Measurements from ENCODE around the gene OR6S1. TPM values are rescaled to one million over a fixed set of nuclear protein-coding genes. Genes with fewer than 3 reads are reported as not detected.

The OR6S1 gene
- total and polyA plus RNA-seq, 8 donors = not detected

- TF ChIP-seq, protein P1, sequence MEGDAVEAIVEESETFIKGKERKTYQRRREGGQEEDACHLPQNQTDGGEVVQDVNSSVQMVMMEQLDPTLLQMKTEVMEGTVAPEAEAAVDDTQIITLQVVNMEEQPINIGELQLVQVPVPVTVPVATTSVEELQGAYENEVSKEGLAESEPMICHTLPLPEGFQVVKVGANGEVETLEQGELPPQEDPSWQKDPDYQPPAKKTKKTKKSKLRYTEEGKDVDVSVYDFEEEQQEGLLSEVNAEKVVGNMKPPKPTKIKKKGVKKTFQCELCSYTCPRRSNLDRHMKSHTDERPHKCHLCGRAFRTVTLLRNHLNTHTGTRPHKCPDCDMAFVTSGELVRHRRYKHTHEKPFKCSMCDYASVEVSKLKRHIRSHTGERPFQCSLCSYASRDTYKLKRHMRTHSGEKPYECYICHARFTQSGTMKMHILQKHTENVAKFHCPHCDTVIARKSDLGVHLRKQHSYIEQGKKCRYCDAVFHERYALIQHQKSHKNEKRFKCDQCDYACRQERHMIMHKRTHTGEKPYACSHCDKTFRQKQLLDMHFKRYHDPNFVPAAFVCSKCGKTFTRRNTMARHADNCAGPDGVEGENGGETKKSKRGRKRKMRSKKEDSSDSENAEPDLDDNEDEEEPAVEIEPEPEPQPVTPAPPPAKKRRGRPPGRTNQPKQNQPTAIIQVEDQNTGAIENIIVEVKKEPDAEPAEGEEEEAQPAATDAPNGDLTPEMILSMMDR (IDR thresholded peaks at IDR 0.05) = no peak
- Histone ChIP-seq H3K27me3 (peaks cover 0 to 17% of the 10 kb centered on the region in 2 donors), H3K36me3 (no peaks in the 10 kb centered on the region), H3K27ac (no peak overlapping the region), H3K4me1 (peaks cover 0 to 37% of the 10 kb centered on the region in 2 donors), H3K9me3 (no peaks in the 10 kb centered on the region), H3K4me3 (no peak overlapping the region)
- intact Hi-C loops (cut with DNase I) = no loop called here
- no peak for ATAC-seq
- no peak for DNase-seq
Measured at GRCh38 chr14:20618271-20618749, 23.2 kb downstream of the OR6S1 start.

- H3K9me3 ChIP-seq = no peaks in the 10 kb centered on the region
- H3K36me3 ChIP-seq = no peaks in the 10 kb centered on the region
- intact Hi-C loops (cut with DNase I) = no loop called here
- no peak overlapping the region for H3K4me3 ChIP-seq
- ATAC-seq = no peak
- no peak overlapping the region for H3K27ac ChIP-seq
- TF ChIP-seq, protein P1 (IDR thresholded peaks at IDR 0.05) = no peak
- peaks cover 0 to 37% of the 10 kb centered on the region in 2 donors for H3K4me1 ChIP-seq
- DNase-seq = no peak
- H3K27me3 ChIP-seq = peaks cover 0 to 8% of the 10 kb centered on the region in 2 donors
Measured at GRCh38 chr14:20617138-20618003, 24.1 kb downstream of the OR6S1 start.

- H3K36me3 ChIP-seq = no peaks in the 10 kb centered on the region
- TF ChIP-seq, protein P1 (IDR thresholded peaks at IDR 0.05) = no peak
- H3K27ac ChIP-seq = no peak overlapping the region
- DNase-seq = no peak
- peaks cover 0 to 41% of the 10 kb centered on the region in 2 donors for H3K4me1 ChIP-seq
- no peak for ATAC-seq
- no peaks in the 10 kb centered on the region for H3K27me3 ChIP-seq
- intact Hi-C loops (cut with DNase I) = no loop called here
- H3K4me3 ChIP-seq = no peak overlapping the region
- no peaks in the 10 kb centered on the region for H3K9me3 ChIP-seq
Measured at GRCh38 chr14:20615996-20616395, 25.5 kb downstream of the OR6S1 start.

DNA sequence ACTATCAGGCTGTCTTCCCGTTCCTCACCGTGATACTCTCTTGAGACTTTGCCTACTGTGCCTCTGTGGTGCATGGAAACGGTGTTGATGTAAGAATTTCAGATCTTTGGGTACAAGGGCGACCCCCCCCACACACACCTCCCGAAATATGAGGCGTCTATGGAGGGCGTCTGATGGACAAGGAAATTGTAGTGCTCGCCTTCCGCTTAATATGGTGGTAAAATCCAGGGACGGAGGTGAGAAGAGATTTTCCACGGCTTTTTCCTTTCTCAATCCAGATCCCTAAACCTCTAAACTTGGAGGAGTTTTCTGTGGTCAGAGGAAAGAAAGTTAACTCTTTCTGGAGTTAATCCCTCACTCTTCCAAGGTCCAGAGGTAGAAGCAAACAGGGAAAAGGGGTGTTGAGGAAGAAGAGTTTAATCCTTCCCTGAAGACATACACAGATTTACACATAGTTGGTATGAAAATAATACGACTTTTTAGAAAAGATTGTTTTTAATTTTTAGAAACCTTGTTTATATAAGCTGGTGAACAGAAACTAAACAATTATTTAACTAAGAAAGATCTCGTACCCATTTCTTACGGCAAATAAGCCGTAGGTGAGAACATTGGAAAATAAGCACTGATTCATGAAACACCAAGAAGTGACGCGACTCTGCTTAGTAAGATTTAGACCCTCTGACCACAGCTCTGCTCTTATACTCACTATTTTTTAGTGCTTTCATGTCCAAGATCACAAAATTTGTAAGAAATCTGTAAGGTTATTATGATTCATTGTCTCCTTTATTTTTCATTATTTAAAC, 27.3 kb downstream of the OR6S1 start:
- Histone ChIP-seq H3K4me3 (peak overlapping the region; percentile 33 to 41), H3K27me3 (no peaks in the 10 kb centered on the region), H3K27ac (peak overlapping the region; percentile 69 to 85), H3K36me3 (no peaks in the 10 kb centered on the region), H3K9me3 (no peaks in the 10 kb centered on the region), H3K4me1 (peaks cover 3 to 55% of the 10 kb centered on the region in 2 donors)
- ATAC-seq (peak; percentile 5), DNase-seq (peak in 1 of 4 donors; percentile 62)
- TF ChIP-seq, protein P1 (IDR thresholded peaks at IDR 0.05) = no peak
- intact Hi-C loops (cut with DNase I) = loop anchor here (5.0 kb wide), 2 partner anchors 68 to 73 kb away; partner anchors contain the start of genes ANG (in 1 of the 2) and RNASE4 (in 1 of the 2)

Data from left lung (tissue), 10 donors.